NCI-H510A treated with DMSO at 0.1 percent for 48 hours (cell line): ENCODE measurements around the gene PPM1H.

Source experiments
- DNase-seq: peaks from one replicate; lab custom pipeline; 2025; lab: John Stamatoyannopoulos, UW

PPM1H gene

DNA sequence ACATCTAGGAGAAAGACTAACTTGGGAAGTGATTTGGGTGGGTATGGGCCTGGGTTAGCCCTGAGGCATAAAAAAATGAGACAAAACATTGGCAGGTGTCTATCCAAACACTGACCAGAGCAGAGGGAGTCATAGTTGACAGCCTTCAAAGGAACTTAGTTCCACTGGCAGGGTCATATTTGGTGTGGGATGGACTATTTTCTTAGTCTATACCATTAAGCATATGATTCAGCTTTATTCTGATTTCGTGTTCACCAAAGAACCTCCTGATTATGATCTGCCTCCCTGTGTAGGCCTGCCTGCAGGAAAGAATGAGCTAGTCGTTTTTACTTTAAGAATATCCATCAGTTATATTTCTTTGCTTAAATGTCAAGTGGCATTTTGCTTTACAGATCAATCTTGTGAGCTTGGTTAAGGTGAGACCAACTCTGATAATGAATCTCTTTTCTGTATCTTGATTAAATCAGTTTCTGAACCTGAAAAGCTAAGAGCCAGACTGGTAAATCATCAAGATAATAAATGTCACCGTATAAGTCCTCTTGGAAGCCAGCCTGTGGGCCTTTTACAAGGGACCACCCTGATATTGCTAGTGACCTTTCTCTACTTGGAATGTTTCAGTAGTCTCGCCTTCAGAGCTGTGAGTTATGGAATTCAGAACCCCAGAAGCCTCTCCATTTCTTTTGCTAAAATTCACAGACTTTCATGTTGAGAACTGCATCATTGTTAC is 285.4 kb downstream of the PPM1H start:
- no peak for DNase-seq

DNA sequence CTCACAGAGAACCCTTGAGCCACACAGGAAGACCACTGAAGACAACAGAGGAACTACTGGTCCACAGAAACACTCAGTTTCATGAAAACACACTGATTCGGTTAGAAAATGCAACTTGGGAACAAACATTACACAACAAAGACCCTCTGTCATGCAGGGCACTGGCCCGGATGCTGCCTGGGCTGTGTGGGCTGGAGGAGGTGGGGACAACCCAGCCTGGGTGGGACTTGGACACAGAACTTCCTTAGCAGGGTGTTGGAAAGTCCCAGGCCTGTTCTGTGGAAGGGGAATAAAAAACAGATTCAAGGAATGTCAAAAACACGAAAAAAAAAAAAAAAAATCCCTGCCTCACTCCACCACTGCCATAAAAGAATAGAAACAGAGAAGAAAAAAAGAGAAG is 287.4 kb downstream of the PPM1H start:
- DNase-seq: no peak

DNA sequence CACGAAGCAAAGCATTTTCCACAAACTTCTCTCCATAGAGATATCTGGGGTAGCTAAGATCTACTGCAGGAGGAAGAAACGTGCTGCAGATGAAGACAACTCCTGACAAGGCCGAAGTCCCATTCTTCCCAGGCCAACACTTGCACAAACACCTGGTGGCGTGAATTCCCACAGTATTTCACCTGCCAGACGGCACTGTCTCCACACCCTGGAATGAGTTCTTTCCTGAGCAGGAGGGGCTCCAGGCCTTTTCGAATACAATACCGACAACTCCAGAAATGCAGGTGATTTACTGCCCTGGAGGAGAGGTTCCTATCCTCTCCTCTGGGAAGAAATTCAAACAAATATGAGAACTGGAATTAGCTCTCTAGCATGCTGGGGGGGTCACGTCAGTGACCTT is 288.4 kb downstream of the PPM1H start:
- no peak for DNase-seq

DNA sequence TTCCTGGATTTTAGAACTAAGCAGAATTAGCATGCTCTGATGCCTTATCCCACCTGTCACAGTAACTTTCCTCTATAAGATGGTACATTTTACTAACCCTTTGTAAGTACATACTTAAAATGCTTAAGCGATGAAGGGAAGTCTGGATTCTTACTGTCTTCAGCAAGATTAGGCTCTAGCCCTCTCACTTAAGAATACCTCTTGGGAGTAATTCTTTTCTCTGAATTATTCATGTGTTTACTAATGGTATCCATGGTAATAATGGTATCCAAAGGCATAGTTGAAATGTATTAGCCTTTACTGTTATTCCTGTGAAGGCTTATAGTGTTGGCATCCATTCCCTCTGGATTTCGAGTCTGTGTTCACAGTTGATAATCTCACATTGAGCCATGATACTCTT is 291.5 kb downstream of the PPM1H start:
- DNase-seq: no peak

DNA sequence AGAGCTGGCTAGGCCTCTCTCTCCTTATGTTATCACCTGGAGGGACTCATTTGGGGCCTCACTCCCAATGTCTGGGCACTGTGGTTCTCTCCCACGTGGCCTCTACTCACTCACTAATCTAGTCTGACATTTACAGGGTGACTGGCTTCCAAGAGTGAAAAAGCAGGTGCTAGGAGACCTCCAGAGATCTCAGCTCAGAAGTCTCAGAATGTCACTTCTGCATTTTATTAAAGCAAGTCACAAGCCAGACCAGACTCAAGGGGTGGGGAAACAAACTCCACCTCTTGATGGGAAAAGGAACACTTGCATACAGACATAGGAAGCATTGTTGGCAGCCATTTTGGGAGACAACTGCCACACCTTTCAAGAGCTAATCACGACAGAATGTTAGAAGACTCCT is 292.5 kb downstream of the PPM1H start:
- DNase-seq: no peak

DNA sequence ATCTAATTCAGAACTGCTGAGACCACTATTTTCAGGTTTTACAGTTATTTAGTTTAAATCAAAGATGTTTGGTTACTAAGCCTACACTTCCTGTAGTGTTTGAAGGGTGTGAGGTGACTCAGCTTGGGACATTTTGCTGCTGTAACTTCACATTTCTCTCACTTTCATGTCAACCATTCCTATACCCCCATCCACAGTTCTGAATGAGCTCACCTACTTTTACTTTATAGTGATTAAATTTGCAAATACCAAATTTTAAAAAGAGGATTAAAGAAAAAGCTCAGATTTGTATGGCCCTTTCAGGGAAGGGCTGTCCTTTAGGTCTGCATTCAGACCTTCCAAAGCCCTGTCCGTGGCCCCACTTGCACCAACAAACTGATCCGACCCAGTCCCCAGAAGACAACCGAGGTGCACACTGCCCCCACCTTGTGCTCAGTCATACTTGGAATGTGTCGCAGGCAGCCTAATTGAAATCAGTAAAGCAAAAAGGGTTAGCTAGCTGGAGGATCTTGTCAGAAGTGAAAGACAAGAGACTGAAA is 294.0 kb downstream of the PPM1H start:
- no peak for DNase-seq

DNA sequence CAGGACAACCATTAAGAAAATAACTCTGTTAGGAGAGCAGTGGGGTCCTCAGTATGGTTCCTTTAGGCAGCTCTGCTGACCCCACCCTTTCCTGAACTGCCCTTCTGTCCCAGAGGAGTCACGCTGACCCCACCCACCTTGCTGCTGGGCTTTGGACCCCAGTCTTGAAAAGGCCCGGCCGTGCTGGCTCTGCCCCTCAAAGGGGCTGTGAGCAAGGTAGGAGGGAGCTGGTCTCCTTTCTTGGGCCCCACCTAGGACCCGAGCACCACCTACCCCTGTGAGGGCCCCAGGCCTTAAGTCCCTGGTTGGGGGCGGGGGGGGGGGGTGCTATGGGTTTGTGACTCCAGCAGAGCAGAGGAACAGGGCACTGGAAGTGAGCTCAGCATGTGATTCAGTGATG is 297.3 kb downstream of the PPM1H start:
- DNase-seq: no peak

DNA sequence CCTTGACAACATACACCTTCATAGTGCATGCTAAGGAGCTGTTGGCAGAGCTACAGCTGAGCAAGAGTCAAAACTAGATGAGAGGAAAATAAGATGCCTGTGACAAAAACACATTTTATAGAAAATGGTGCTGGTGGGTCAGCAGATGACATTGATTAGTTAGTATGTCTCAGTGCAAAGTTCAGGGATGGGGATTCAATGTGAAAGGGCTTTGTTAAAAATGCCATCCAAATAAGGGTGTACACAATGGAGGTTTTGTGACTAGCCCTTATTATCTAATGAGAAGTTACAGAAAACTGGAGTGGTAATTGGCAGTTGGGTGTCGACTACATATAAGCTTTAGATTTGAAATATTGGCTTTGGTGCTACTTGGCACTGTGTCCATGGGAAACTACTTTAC is 299.3 kb downstream of the PPM1H start:
- no peak for DNase-seq

DNA sequence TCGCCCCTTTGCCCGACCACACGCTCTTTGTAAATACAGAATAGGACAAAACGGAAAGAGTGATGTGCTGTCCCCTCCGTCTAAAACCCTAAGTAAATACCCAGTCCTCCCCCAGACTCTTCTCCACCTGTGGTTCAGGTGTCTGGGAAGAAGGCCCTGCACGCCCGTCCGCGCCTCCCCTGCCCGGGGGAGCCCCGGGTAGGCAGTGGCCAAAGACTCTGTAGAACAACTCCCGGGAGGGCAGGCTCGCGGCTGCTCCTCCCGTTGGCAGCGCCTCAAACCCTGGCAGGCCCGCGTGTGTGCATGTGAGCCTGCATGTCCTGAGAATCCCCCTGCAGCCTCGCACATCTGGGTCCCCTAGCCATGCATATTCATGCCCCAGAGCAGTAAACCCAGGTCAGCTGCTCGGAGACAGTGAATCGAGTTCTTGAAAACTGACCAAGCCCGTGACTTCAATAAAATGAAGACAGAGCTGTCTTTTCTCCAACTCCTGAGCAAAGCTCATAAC is 302.5 kb downstream of the PPM1H start:
- DNase-seq: no peak

DNA sequence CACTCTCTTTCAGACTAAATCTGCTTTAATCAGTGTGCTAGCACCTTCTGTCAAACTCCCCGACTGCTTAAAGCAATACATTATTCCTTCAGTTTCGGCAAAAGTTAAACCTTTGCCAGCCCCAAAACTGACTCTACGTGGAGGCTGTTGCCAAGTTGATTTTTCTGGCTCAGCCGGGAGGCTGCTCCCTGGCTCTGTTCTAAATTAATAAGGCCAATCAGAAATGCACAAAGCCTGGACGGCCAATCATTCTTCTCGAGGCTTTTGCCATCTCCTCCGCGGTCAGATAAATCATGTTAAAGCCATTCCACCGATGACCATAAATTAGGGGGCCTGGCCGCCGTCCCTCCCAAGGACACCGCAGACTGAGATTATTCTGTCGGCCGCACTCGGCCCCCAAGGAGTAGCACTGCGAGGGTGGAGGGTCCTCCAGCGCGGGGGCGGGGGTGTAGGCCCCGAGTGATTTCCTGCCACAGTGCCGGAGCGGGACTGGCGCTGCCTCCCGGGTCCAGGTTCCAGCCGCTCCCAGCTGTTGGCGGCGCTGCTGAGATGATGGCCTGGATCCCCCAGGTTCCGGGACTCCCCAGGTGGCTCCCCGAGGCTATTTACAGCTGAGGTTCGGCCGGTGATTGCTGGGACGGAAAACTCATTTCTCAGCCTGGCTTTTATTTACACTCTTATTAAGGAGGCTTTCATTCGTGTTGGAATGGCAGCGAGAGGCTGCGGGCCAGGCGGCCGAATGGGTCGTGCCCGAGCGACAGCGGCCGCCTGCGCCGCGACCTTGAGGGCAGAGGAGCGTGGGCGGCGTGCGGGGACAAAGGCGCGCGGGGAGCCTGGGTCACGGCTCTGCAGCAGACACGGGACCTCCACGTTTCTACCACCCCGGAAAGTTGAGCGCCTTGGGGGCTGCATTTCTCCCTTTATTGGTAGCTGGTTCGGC is 303.2 kb downstream of the PPM1H start:
- DNase-seq: peak; percentile 45

DNA sequence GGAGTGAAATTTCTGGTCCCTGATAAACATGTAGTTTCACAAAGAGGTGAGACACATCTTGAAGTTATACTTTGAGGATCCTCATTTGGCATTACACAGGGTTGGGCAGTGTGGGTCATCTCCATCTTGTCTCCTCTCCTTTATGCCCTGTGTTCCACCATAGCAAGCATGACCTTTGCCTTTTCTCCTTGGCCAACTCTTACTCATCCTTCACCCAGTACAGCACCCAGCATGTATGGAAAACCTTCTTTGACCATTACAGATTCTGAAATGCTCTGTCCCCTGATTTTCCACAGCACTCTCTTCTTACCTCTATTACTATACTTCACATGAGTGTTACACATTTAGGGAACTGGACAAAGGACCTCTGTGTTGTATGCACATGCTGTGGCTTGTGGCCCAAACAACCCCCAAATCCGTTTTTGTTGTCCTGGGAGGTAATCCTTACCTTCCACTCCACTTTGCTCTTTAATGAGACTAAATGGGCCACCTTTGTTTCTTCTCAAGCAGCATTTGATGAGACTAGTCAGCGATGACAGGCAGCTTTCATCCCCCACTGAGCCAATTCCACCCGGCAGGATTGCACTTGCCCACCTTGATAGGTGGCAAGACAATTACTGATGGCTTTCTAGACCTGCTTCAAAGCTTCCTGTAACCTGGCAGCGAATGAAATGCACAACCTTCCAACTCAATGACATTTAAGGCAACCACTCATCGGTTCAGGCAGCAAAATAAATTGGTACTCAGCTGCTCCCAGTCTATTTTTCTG is 304.8 kb downstream of the PPM1H start:
- no peak for DNase-seq

DNA sequence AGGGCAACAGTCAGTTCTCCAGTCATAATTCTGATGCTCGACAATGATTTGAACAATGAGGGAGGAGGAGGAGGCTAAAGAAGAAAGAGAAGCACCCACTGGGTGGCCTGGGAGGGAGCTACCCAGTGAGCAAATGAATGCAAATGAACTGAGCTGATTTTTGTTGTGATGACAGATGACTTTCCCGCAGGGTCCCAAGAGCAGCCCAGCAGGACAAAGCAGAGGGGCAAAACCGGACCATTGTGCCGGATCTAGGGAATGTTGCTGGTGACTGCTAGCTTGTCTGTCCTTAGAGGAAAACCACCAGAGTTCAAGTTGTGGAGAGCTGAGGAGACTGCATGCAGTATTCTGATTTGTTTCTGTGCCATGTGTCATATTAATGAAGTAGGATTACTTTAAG is 305.5 kb downstream of the PPM1H start:
- no peak for DNase-seq

DNA sequence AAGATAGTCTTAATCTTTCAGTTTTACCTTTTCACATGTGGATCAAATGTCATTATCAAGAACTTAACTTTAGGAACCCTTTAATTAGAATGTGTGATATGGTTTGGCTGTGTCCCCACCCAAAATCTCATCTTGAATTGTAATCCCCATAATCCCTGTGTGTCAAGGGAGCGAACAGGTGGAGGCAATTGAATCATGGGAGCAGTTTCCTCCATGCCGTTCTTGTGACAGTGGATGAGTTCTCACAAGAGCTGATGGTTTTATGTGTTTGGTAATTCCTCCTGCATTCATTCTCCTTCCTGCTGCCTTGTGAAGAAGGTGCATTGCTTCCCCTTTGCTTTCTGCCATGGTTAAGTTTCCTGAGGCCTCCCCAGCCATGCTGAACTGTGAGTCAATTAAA is 307.8 kb downstream of the PPM1H start:
- DNase-seq: no peak

DNA sequence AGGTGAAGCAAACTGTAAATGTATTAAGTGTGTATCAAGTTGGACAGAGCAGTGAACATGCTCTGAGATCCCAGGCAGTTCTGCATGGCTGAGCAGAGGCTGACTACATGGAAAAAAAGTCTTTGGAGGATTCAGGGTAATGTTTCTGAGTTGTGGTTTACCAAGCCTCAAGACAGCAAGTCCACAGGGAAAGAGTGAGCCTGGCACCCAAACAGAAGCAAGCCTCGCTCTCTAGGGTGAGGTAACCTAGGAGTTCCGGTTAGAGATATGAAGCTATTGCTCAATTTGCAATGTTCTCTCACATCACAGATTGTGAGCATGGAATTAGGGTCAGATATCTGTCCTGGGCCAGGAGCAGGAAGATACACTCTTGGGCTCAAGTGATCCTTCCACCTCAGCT is 309.7 kb downstream of the PPM1H start:
- no peak for DNase-seq

DNA sequence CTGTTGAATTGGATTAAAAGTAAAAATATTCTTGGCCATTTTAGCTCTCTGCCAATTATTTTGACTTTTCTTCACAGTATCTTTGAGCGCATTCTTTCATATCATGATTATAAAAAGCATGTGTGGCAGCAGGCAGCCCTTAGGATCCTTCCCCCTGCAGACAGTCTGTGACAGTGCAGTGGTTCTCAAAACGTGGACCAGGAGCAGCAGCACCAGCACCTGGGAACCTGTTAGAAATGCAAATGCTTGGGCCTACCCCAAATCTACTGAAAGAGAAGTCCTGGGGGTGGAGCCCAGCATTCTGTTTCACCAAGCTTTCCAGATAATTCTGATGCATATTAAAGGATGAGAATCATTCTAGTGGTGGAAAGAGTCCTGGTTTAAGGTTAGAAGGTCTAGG is 312.8 kb downstream of the PPM1H start:
- DNase-seq: no peak

DNA sequence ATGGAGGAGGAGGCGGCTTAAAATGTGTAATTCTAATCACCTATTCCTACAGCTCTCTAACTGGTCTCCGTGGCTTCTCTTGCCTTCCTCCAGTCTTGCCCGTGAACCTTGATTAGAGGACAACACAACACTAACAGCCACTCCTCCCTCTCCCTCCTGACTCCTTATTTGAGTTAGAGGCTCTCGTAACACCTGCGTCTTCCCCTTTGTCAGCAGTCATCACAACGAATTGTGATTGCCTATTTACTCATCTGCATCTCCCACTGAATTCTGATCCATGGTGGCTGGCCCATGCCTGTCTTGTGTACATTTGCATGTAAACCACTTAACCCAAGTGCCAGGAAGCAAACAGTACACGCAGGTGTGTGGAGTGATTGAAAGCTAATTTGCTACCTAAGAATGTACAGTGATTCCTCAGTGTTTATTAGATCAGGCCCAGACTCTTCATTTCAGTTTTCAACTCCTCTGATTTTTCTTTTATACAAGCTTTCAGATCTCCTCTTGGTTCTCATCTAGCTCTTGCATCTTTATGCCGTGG is 313.8 kb downstream of the PPM1H start:
- DNase-seq: peak; percentile 97

DNA sequence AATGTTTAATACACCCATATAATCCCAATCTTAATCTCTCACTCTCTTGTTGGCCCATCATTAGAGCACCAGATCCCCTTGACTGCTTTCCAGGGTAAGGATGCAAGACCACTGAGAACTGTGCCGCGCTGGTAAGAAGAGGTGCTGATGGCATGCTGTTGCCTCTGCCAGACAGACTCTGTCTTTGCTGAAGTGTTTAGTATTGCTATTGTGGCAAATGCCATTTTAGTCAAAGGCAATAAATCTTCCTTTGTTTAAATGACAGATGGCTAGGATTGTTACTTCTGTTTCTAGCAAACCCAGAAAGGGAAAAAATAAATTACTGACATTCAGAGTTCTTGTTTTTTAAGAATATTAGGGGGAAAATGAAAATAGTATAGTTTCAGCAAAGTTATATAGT is 316.0 kb downstream of the PPM1H start:
- DNase-seq: peak; percentile 68

DNA sequence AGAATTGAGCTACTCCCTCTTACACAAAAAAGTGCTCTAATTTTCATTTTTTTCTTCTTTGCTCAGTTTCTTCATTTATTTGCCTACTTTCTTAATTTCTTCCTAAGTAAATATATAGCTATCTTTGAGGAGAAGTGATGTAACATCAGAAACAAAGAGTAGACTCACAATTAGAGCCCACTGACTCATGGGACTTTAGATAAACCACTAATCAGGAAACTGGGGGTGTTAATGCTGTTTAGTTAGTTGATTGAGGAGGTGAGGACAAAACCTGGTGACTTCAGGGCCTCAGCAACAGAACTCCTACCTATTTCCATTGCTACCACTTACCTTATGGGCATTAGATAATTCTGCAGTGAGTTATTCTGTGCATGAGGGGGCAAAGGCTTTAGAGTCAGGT is 316.6 kb downstream of the PPM1H start:
- DNase-seq: no peak

DNA sequence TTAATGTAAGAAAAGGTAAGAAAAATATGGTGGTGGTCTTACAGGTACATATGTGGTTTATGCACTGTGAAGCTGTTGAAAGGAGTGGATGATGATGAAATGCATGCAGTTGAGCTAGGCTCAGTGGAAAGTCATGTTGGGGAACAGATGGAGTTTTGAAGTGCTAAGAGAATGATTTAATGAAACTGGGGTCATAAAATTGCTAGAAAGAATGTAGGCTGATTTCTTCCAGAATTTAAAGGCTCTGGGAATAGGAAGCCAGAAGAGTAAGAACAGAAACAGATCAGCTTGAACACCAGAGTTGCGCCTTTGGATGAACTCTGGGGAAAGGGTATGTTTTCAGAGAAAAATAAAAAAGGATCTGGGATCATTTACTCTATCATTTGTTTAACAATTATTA is 321.9 kb downstream of the PPM1H start:
- DNase-seq: no peak

DNA sequence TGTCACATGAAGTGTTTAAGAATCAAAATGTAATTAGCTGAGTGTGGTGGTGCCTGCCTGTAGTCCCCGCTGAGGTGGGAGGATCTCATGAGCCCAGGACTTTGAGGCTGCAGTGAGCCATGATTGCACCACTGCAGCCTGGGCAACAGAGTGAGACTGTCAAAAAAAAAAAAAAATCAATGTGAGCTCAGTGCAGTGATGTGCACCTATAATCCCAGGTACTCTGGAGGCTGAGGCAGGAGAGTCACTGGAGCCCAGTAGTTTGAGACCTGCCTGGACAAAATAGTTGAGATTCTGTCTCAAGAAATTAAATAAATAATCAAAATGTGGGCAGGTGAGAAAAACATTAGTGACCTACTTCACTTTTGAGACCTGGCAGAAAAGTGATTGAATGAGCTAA is 328.3 kb downstream of the PPM1H start:
- DNase-seq: no peak

DNA sequence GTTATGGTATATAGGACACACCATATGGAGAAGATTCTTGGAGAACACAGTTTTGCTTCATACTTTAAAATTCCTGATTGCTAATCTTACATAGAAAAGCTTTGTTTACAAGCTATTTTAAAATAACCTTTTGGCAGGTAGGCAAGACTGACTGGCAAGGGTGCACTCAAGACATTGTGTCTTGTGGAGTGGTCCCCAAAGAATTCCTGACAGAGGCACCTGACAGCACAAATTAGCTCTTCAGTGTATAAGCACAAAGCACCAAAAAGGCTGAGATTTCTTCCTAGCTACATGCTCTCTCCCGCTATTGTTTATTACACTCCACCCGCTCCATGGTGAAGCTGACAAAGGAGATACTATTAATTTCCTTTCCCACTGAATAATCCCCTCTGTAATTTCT is 329.0 kb downstream of the PPM1H start:
- no peak for DNase-seq

DNA sequence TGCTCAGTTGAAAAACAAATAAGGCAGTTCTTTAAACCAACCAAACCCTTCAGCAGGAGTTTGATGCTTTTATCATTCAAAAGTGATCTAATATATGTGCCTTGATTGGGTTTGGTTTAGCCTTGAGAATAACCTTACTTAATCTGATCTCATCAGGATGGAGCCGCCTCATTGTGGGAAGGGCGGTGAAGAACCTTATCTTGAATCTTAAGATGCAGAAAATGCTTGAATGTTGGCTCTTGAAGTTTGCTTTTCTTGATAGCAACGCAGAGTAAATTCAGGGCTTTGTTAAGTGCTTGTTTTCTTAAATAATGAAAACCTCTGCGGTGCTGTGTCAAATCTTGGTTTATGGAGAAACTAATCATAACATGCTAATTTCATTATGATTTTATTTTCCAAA is 330.1 kb downstream of the PPM1H start:
- DNase-seq: no peak
